HG03520 (cell line): ENCODE measurements around the gene EFS.

Experiments used
- ATAC-seq: cut with Tn5 transposase; IDR thresholded peaks from one replicate; pipeline ENCODE4 v1.9.1; 2021; ENCODE audit warnings: mild to moderate bottlenecking, moderate library complexity; ENCODE audit not compliant: unreplicated experiment

EFS gene

DNA sequence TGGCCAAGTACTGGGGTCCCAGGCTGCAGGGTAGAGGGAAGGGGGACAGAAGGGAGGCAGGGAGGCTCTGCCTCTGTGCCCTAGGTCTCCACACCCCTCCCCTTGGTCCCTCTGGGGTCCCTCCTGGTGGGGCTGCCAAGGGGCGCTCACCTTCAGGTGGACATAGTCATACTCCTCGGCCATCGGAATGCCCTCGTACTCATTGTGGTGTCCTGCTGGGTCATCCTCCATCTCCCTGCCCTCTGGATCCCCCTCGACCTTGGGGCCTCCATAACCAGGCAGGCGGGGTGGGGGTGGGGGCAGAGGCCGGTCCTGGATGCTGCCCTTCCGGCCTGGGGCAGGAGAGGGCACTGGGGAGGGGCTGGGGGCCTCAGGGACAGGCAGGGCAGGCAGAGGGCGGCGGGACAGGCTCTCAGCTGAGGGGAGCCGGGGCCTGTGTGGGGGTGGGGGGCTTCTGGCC, 5.8 kb downstream of the EFS start:
- ATAC-seq: no peak

DNA sequence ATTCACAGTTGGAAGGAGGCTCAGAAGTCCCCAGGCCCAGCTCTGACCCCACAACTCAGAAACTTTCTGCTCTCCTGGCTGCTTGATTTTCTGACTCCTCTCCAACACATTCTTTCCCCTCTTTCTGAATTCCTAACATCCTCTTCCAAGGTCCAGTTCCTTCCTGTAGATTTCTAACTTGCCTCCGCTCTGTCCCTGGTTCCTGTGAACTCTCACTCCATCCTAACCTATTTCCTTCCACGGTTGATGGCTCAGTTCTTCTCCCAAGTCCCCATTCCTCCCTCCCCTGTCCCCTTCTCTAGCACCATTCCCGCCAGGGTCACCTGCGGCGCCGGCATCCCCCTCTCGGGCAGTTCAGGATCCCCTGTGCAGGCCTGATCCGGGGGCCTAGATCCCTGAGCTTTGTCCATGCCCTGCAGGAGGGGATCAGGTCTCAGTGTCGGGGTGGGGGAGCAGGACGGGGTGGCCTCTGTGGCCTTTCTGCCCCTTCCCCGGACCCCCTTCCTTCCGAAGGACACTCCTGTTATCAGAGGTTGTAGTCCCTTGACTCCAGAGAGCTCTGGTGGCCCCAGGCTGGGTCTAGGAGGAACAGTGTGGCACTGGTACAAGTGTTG, 6.3 kb downstream of the EFS start:
- no peak for ATAC-seq

DNA sequence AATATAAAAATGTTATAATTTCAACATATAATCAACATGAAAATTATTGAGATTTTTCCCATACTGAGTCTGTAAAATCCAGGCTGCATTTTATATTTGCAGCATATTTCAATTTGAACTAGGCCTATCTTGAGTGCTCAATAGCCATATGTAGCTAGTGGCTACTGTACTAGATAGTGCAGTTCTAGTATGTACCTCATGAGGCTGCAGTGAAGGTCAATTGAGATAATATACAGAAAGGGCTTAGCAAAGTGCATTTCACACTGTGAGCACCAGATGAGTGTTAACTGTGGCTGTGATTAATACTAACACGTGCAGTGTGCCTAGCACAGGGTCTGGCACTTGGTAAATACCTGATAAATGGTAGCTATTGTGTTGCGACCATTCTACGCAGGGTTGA, 6.9 kb downstream of the EFS start:
- ATAC-seq: no peak

DNA sequence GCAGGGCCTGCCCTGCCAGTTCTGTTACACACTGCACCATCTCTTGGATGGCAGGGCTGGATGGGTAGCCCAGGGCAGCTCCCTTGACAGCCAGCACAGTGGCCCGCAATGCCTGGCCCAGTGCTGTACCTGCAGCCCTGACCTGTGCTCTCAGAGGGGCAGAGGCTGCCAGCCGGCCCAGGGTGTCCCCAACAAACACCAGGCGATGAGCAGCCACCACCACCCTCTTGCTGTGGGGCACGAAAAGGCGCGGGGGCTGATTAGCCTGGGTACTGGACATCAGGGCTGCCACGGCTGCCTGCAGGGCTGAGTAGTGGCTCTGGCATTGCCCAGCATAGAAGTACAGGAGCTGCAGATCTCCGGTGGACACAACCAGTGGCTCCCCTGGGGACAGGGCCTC, 7.7 kb downstream of the EFS start:
- ATAC-seq: no peak

DNA sequence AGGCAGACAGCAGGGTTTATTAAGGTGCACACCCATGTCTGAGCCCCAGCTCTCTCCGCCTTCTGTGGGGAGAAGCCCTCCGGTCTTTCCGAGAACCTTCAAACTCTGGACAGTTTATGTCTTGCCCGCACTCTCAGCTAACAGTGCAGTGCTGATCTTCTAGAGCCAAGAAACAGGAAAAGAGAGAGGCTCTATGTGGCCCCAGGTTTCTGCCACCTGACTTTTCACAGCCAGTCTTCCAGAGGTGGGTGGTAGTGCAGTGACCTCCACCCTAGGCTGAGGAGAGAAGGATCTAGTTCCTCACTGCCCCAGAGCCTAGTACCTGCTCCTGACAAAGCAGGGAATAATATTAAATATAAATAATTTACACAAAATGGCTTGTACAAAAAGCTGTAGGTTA, 8.3 kb downstream of the EFS start:
- no peak for ATAC-seq

DNA sequence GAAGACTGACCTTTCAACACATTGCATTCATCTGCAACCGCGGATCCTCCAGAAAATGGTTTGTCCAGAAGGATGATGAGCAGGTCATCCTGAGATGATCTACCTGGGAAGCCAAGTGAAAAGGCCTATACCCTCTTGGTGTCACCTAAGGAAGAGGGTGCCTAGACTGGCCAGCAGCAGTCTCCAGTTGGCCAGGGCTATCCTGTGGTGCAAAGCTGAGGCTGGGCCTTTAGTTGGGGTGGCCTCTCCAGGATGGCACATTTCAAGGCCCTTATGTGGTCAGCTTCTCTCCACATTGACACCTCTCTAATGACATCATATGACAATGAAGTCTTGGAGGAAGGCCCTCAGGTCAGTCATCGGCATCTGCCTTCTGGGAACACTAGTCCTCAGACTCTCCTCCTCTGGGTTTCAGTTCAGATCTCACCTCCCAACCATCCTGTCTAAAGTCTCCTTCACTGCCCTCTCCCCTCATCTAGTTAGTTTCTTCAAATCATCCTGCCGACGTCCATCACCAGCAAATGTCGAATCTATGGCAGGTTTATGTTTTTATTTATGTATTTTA, 9.0 kb downstream of the EFS start:
- no peak for ATAC-seq

DNA sequence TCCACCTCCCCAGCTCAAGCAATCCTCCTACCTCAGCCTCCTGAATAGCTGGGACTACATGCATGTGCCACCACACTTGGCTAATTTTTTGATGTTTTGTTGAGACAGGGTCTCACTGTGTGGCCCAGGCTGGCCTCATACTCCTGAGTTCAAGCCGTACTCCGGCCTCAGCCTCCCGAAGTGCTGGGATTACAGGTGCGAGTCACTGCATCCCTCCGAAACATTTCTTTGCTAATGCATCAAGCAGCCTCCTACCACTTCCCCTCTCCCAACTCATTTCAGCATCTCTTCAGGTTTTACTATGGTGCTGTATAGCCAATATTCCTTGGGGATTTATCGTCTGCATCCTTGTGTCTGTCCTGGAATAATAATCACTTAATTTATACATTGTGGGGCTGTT, 10.0 kb downstream of the EFS start:
- no peak for ATAC-seq

DNA sequence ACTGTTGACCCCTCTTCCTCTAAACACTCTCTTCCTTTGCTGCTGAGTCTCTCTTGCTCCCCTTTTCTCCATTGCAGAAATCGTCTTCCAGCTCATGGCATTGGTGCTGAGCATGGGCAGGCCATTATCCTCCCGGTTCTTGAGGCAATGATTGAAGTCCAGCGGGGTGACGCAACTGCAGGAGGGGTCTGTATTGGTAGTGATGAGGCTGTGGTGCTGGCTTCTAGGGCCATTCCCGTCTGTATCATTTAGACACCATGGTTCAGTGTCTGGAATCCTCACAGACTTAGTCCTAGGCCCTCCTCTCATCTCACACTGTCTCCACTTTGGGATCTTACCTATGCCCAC, 11.6 kb downstream of the EFS start:
- no peak for ATAC-seq

DNA sequence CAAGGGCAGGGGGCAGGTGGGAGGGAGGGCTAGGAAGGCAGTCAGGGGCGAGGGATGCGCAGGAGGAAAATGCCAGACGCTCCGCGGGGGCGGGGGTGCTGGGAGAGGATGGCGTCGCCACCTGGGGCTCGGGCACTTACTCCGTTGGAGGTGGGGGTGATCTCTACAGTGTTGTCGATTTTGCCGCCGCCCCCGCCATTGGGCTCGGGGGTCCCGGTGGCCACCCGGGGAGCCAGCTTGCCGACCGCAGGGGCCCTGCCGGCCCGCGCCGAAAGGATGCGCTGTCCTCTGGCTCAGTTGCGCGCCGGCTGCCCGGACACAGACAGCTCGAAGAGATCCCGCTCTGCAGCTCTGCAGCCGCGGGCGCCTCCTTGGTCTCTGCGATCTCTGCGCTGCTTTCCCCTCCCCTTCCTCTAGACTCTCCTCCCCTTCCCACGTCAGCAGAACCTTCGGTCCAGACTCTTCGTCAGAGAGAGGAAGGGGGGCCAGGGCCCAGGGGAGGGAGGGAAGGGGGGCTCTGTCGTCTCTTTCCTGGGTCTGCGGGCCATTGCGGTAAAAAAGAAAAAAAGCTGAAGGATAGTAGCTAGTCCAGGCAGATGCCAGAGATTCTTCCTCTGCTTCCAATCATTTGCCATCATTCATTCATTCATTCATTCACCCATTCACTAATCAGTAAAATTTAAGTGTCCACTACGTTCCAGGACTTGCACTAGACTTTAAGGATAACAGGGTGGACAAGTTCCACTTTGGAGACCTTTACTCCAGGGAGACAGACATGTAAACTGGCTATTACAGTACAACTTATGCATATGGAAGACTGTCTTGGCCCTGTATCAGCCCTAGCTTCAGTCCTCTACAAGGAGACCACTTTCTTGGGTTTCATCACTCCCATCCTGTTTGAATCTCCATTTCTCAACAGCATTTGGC, 12.2 kb downstream of the EFS start, which contains the start of gene SLC22A17:
Gene SLC22A17, minus strand, starts transcription at position 382 of the 927 bp plus-strand sequence.
- no peak for ATAC-seq

DNA sequence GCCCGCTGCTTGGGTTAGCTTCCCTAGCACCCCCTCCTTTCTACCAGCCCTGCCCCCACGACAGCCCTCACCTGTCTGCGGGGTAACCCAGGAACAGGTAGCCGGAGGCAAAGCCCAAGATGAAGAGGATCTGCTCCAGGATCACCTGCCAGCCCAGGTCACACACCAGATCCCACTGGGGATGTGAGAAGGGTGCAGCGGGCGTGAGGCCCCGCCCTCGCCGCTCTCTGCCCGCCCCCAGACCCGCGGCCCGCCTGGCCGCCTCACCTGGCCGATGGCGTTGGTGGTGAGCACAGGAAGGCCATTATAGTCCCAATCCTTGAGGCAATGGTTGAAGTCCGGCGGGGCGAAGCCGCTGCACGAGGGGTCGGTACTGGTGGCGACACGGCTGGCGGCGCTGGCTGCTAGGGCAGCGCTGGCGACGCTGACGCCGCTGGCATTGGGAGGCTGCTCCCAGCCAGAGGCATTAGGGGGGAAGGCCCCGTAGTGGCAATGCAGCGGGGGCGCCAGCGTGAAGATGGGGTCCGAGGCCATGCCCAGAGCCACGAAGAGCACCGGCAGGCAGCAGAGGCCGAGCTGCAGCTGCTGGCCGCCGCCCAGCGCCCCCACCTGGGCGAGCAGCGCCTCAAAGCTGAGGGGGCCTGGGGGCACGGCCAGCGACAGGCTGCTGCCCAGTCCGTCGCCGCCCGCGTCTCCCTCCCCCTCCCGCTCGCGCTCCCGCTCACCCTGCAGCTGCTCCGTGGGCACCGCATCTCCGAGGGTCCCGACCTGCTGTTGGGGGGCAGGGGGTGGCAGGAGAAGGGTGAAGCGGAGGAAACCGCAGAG, 13.1 kb downstream of the EFS start:
- ATAC-seq: no peak

DNA sequence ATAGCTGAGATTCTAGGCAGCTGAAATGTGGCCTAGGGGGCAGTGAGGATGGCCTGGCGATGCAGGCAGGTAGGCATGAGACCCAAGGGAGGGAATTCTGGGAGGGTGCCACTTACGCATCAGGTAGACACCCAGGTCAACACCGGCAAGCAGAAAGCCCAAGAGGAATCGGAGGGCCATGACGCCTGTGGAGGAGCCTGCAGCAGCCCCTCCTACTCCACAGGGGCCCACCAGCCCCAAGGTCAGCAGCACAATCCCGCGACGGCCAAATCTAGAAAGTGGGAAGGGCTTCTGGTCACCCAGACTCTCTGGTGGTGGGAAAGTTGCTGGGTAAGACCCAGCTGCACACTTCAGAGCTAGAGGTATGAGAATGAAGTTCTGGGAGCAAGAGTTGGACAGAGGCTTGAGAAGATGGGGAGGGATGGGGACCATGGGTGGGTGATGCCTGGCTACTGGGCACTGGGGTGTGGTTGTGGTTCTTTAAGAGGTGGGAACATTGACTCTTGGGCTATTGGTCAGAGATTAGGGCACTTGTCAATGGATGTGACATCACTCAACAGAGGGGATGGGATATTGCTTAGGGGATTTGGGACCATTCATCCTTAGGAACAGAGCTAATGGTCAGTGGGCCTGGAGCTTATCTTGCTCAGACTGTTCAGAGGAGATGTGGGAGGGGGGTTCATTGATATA, 15.7 kb downstream of the EFS start:
- ATAC-seq: no peak

DNA sequence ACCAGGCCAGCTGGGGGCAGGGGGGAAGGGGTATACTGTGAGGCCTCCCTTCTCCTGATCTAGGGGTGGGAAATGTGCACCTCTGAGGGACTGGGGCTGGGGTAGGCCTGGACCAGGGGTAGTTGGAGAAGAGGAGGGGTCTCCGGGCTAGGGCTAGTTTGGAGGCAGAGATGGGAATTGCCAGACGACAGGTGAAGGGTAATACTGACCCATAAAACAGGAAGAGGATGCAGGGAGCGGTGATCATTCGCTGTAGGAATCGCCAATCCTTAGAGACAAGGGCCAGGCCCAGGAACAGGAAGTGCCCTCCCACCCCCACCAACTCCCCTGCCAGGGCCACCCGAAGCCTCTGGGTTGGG, 16.7 kb downstream of the EFS start:
- ATAC-seq: no peak

DNA sequence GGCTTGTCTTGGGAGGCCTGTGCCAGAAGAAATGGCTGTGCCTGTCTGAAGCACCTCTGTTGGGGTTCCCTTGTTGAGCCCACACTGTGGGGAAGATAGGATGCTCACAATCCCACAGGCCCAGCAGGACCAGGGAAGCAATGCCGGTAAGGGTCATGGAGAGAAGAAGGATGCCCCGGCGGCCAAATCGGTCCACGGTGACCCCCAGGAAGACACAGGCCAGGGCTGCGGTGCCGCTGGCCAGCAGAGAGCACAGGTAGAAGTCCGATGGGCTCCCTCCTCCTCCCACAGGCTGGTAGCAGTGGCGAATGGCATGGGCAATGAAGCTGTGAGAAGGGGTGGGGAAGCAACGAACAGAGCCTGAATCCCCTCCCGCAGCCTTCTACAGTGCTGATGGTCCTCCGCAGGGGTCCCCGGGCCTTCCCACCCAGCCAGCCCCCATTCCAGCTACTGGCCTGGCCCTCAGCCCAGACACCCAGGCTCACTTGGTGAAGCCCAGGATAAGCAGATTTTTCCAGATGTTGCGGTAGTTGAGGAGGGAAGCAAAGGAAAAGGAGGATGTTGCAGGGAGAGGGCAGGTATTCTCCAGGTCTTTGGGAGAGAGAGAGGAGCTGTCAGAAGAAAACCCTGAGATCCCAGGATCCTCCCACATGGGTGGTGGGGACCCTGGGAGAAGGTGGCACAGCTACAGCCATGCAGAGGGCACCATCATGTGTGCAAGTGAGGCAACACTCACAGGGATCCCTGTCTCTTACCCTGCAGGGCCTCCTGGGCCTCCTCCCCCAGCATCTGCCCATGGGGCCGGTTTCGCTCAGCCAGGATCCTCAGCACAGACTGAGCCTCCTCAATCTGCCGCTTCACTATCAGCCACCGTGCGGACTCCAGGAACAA, 17.3 kb downstream of the EFS start:
- ATAC-seq: no peak

DNA sequence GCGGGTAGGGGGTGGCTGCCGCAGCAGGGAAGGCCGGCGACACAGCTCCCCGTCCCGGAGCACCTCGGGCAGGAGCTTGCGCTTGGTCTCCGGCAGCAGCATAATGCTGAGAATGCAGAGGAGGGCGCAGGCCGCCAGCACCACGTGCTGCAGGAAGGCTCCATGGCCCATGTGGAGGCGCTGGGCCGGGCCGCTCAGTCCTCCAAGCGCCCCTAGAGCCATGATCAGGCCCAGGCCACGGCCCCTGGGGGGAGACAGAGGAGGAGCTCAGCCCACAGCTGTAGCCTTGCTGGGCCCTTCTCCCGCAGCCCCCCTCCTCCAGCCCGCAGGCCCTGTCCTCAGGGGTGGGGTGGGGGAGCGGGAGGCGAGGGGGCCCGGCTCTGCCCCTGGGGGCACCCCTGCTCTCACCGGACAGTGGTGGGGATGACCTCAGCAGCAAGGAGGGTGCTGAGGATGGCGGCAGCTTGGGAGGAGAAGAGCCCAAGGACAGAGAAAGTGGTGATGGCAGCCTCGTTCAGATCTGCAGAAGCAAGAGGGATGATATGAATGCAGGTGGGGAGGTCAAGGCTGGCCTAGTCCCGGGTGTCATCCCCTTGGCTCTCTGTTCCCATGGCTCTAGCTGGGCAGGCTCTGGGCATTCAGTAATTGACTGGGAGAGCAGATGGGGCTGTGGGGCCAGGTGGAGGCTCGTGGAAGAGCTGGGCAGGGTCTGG, 18.1 kb downstream of the EFS start:
- ATAC-seq: no peak

DNA sequence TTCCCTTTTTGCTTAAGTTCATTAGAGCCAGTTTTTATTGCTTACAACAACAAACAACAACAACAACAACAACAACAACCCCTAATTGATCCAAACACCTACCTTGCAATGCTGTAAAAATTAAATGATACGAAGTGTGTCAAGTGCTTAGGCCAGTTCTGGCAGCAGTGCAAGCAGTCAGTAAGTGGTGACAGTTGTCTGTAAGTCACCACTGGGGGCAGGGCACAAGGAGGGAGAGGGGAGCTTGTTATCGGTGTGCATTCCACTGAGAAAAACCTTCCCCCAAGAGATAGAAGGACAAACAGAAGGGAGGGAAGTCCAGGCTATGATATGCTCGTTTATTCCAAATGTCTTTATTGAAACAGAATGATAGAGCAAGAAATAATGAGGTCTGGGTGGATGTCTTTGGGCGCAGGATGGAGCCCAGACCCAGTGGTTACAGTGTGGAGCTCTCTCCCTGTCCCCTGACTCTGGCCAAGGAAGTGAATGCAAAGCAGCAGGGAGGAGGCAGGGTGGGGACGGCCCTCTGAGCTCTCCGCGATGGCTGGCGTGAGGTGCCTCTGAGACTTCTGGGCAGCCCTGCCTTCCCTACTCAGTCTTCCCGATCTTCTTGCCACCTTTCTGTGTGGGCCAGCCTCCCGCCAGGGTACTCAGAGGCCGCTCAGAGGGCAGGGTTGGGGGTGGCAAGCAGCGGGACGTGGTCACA, 18.8 kb downstream of the EFS start:
- ATAC-seq: no peak

DNA sequence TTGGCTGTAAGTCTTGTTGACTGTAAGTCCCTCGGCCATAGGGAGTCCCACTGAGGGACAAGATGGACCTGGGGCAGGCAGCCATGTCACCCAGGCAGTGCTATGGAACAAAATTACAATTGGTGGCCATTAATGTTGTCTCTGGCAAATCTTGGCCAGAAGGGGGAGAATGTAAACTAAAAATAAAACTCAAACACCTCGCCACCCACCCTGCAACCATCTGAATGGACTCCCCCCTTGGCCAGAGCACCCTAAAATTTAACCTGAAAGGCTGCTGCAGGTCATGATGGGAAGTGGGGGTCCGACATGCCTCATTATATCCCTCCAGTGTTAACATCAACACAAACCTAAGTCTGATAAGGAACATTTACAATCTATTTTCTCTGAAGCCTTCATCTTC, 20.5 kb downstream of the EFS start:
- ATAC-seq: no peak

DNA sequence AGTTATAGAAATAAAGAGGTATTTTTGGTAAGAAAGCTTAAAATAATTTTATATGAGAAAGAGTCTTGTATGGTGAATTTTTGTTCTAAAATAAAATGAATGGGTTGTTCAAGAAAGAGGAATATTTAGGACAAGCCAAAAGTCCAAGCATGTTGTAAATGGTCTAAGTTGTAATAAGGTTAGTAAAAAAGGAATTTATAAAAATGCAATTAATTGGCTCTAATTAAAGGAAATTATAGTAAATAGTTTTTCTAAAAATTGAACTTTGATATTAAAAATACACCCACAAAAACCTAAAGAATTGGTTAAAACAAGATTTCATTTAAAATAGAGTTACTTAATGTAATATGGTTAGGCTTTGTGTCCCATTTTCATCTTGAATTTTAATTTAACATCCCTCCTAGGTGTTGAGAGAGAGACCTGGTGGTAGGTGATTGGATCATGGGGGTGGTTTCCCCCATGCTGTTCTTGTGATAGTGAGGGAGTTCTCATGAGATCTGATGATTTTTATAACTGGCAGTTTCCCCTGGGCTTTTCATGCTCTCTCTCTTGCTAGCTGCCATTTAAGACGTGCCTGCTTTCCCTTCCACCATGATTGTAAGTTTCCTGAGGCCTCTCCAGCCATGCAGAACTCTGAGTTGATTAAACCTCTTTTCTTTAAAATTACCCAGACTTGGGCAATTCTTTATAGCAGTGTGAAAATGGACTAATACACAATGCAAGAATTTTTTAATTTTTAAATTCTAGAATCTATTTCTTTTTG, 25.3 kb downstream of the EFS start:
- ATAC-seq: no peak

DNA sequence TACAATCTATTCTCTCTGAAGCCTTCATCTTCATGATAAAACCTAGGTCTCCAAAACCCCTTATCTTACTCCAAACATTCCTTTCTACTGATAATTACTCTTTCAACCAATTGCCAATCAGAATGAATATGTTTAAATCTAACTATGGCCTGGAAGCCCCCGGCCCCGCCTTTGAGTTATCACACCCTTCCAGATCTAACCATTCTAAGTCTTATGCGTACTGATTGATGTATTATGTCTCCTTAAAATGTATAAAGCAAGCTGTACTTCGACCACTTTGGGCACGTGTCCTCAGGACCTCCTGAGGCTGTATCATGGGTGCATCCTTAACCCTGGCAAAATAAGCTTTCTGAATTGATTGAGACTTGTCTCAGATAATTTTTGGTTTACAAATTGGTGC, 29.3 kb downstream of the EFS start:
- no peak for ATAC-seq
